ENCODE measurements around the gene CHTF8. TPM values are rescaled to one million over a fixed set of nuclear protein-coding genes. Genes with fewer than 3 reads are reported as not detected.
"Not testable (repeated sequence)": the region's sequence is repeated elsewhere in the genome, so short reads cannot be mapped to it uniquely, and the experiment has no call there.

The CHTF8 gene
- total RNA-seq, 2 experiments from 2014 or later: 25.8 to 28.5 TPM

DNA sequence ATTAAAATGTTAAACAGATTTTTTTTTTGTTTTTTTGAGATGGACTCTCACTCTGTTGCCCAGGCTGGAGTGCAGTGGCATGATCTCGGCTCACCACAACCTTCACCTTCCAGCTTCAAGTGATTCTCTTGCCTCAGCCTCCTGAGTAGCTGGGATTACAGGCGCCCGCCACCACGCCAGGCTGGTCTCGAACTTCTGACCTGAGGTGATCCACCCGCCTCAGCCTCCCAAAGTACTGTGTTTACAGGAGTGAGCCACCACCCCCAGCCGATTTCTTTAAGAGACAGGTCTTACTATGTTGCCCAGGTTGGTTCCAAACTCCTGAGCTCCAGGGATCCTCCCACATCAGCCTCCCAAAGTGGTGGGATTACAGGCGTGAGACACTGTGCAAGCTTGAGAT, 8.0 kb downstream of the CHTF8 start:
- peaks cover 28% of the 10 kb centered on the region for H3K4me1 Mint-ChIP-seq (ENCODE audit: low read depth)
- CTCF ChIA-PET: interaction anchor here (0.6 to 2.8 kb wide), 10 partner anchors 9 to 595 kb away, joined by 3 to 17 read pairs (median 4); no protein-coding TSS in a partner anchor
- H3K27ac Mint-ChIP-seq; H3K4me3 Mint-ChIP-seq; H3K27me3 ChIP-seq (ENCODE audit: control insufficient read depth in 1 of 2, insufficient read depth in 2 of 2, low read length in 2 of 2); H3K9me3 ChIP-seq (ENCODE audit: control insufficient read depth in 1 of 2, insufficient read depth in 1 of 2, low read length in 2 of 2); H3K4me1 ChIP-seq (ENCODE audit: insufficient read depth, low read length); ATAC-seq (ENCODE audit: poor library complexity); H3K4me3 ChIP-seq (ENCODE audit: low read length); H3K27me3 Mint-ChIP-seq; H3K27ac ChIP-seq (ENCODE audit: low read depth in 1 of 2, low read length in 2 of 2); H3K9me3 Mint-ChIP-seq; POLR2A ChIA-PET: not testable (repeated sequence)
- H3K36me3 ChIP-seq (ENCODE audit: insufficient read depth, low read length): peaks cover 37% of the 10 kb centered on the region
- intact Hi-C loops (cut with DNase I, micrococcal nuclease): loop anchor here (1.0 to 5.0 kb wide), 4 partner anchors 277 to 596 kb away; no protein-coding TSS in a partner anchor
- DNase-seq: peak in 1 of 14 experiments; percentile 19
- peaks cover 48% of the 10 kb centered on the region for H3K36me3 Mint-ChIP-seq (ENCODE audit: low read depth)

DNA sequence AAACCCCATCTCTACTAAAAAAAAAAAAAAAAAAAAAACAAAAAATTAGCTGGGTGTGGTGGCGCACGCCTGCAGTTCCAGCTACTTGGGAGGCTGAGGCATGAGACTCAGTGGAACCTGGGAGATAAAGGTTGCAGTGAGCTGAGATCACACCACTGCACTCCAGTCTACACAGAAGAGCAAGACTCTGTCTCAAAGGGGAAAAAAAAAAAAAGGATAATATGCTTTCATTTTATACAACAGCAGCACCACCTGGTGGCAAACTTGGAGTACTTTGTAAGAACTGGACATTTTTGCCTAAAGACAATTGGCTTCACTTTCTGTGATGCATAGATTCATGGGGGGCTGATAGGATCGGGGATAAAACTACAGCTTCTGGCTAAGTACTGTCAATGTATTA, 8.5 kb downstream of the CHTF8 start:
- no peak overlapping the region for H3K4me3 ChIP-seq (ENCODE audit: low read length)
- Mint-ChIP-seq H3K27ac (no peak overlapping the region), H3K36me3 (ENCODE audit: low read depth) (peaks cover 53% of the 10 kb centered on the region), H3K4me3 (no peak overlapping the region), H3K4me1 (ENCODE audit: low read depth) (peaks cover 26% of the 10 kb centered on the region), H3K9me3 (no peaks in the 10 kb centered on the region), H3K27me3 (no peaks in the 10 kb centered on the region)
- ATAC-seq (ENCODE audit: poor library complexity) (peak; percentile 95), DNase-seq (peak; percentile 29 to 84 (median 54))
- POLR2A ChIA-PET: interaction anchor here (1.1 to 1.4 kb wide), 2 partner anchors 8 to 9 kb away, joined by 3 to 5 read pairs; no protein-coding TSS in a partner anchor
- H3K4me1 ChIP-seq (ENCODE audit: insufficient read depth, low read length): peaks cover 4% of the 10 kb centered on the region
- peaks cover 42% of the 10 kb centered on the region for H3K36me3 ChIP-seq (ENCODE audit: insufficient read depth, low read length)
- CTCF ChIA-PET: interaction anchor here (0.6 to 2.8 kb wide), 11 partner anchors 9 to 603 kb away, joined by 3 to 17 read pairs (median 4); no protein-coding TSS in a partner anchor
- H3K27ac ChIP-seq (ENCODE audit: low read depth in 1 of 2, low read length in 2 of 2): no peak overlapping the region
- TF ChIP-seq, protein P1, sequence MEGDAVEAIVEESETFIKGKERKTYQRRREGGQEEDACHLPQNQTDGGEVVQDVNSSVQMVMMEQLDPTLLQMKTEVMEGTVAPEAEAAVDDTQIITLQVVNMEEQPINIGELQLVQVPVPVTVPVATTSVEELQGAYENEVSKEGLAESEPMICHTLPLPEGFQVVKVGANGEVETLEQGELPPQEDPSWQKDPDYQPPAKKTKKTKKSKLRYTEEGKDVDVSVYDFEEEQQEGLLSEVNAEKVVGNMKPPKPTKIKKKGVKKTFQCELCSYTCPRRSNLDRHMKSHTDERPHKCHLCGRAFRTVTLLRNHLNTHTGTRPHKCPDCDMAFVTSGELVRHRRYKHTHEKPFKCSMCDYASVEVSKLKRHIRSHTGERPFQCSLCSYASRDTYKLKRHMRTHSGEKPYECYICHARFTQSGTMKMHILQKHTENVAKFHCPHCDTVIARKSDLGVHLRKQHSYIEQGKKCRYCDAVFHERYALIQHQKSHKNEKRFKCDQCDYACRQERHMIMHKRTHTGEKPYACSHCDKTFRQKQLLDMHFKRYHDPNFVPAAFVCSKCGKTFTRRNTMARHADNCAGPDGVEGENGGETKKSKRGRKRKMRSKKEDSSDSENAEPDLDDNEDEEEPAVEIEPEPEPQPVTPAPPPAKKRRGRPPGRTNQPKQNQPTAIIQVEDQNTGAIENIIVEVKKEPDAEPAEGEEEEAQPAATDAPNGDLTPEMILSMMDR (IDR thresholded peaks at IDR 0.05): peak; percentile 77
- intact Hi-C loops (cut with DNase I, micrococcal nuclease): loop anchor here (1.0 to 5.0 kb wide), 5 partner anchors 277 to 596 kb away; no protein-coding TSS in a partner anchor
- H3K27me3 ChIP-seq (ENCODE audit: control insufficient read depth in 1 of 2, insufficient read depth in 2 of 2, low read length in 2 of 2): no peaks in the 10 kb centered on the region
- H3K9me3 ChIP-seq (ENCODE audit: control insufficient read depth in 1 of 2, insufficient read depth in 1 of 2, low read length in 2 of 2): no peaks in the 10 kb centered on the region

DNA sequence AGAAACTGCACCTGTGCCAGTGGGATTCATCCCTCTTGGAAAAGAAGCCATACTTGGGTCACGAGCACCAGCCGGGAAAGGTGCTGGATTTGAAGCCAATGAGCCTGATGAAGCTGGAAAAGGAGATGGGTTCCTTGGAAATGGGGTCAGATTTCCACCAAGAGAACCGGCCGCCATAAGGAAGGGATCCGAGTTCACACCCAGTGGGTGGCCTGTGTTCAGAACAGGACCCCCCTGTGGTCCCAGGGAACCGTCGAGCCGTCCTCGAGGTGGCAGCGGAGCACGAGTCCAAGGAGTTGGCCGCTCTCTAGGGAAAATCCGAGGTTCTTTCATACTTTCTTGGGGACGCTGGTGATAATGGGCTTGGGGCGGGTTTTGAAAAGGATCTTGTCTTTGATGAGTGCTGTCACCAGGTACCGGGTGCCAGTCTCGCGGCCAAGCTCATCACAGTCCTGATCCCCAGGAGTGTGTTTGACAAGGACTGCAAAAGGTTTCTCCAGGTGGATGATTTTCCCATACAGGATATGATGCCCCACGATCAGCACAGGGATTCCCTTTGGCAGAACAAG, 12.2 kb downstream of the CHTF8 start:
- peaks cover 9% of the 10 kb centered on the region for H3K4me1 Mint-ChIP-seq (ENCODE audit: low read depth)
- H3K9me3 ChIP-seq (ENCODE audit: control insufficient read depth in 1 of 2, insufficient read depth in 1 of 2, low read length in 2 of 2): no peaks in the 10 kb centered on the region
- ChIA-PET CTCF (no interaction called here), POLR2A (interaction anchor here (1.5 kb wide), 1 partner anchor 15 kb away, joined by 3 read pairs; the partner anchor contains the start of gene HAS3)
- no peak overlapping the region for H3K27ac Mint-ChIP-seq
- H3K36me3 Mint-ChIP-seq (ENCODE audit: low read depth): peaks cover 70% of the 10 kb centered on the region
- TF ChIP-seq, protein P1 (IDR thresholded peaks at IDR 0.05): no peak
- H3K27me3 ChIP-seq (ENCODE audit: control insufficient read depth in 1 of 2, insufficient read depth in 2 of 2, low read length in 2 of 2): no peaks in the 10 kb centered on the region
- DNase-seq (no peak), ATAC-seq (ENCODE audit: poor library complexity) (no peak)
- H3K27ac ChIP-seq (ENCODE audit: low read depth in 1 of 2, low read length in 2 of 2): no peak overlapping the region
- no peaks in the 10 kb centered on the region for H3K9me3 Mint-ChIP-seq
- intact Hi-C loops (cut with DNase I, micrococcal nuclease): loop anchor here in 1 of 2 experiments (5.0 kb wide), 1 partner anchor 528 kb away; no protein-coding TSS in a partner anchor
- peaks cover 62% of the 10 kb centered on the region for H3K36me3 ChIP-seq (ENCODE audit: insufficient read depth, low read length)
- H3K4me1 ChIP-seq (ENCODE audit: insufficient read depth, low read length): no peaks in the 10 kb centered on the region
- H3K4me3 Mint-ChIP-seq: no peak overlapping the region
- no peaks in the 10 kb centered on the region for H3K27me3 Mint-ChIP-seq
- H3K4me3 ChIP-seq (ENCODE audit: low read length): no peak overlapping the region

All from CD4-positive, alpha-beta T cell (primary cell).